OCI-LY1 (cell line): ENCODE measurements around the gene EDC3.

Experiments
- H2AFZ ChIP-seq: fragments of 200-600 bp; sonication (generic), shearing (Covaris generic); 2 replicates; pipeline ENCODE4 v1.6.0; 2014; ENCODE audit warnings: antibody characterized with exemption, mild to moderate bottlenecking, low read length
- H3F3A ChIP-seq: fragments of 200-600 bp; sonication (generic), shearing (Covaris generic); 2 replicates; pipeline ENCODE4 v1.6.0; 2014; ENCODE audit warnings: mild to moderate bottlenecking, antibody characterized with exemption, low read length, moderate library complexity; ENCODE audit not compliant: insufficient read depth
- H3K27ac ChIP-seq: fragments of 200-600 bp; sonication (generic); 2 replicates; pipeline ENCODE4 v1.5.1; 2014; ENCODE audit warnings: low read length, mixed run types, mild to moderate bottlenecking, low read depth; ENCODE audit not compliant: poor library complexity, severe bottlenecking
- H3K27me3 ChIP-seq: fragments of 200-600 bp; sonication (generic); 2 replicates; pipeline ENCODE4 v1.6.0; 2014; ENCODE audit warnings: antibody characterized with exemption, mild to moderate bottlenecking, low read length, moderate library complexity; ENCODE audit not compliant: insufficient read depth
- H3K36me3 ChIP-seq: fragments of 200-600 bp; sonication (generic); 2 replicates; pipeline ENCODE4 v1.6.1; 2014; ENCODE audit warnings: mild to moderate bottlenecking, antibody characterized with exemption, low read length, moderate library complexity, mixed read lengths; ENCODE audit not compliant: insufficient read depth
- H3K4me1 ChIP-seq: fragments of 200-600 bp; sonication (generic); 2 replicates; pipeline ENCODE4 v1.5.1; 2014; ENCODE audit warnings: mild to moderate bottlenecking, low read length, moderate library complexity; ENCODE audit not compliant: insufficient read depth, severe bottlenecking
- H3K4me2 ChIP-seq: fragments of 200-600 bp; sonication (generic), shearing (Covaris generic); 2 replicates; pipeline ENCODE4 v1.6.1; 2014; ENCODE audit warnings: low read length
- H3K4me3 ChIP-seq: fragments of 200-600 bp; sonication (generic); 2 replicates; pipeline ENCODE4 v1.5.1; 2014; ENCODE audit warnings: low read length, low read depth, mild to moderate bottlenecking, mixed read lengths; ENCODE audit not compliant: poor library complexity, severe bottlenecking
- H3K79me2 ChIP-seq: fragments of 200-600 bp; shearing (Covaris generic); 2 replicates; pipeline ENCODE4 v1.6.1; 2016; ENCODE audit warnings: mixed run types, low read length, mixed read lengths; ENCODE audit not compliant: insufficient read depth
- H3K9ac ChIP-seq: fragments of 200-600 bp; sonication (generic), shearing (Covaris generic); 2 replicates; pipeline ENCODE4 v1.6.1; 2014; ENCODE audit warnings: mild to moderate bottlenecking, low read length, mixed read lengths
- H3K9me2 ChIP-seq: fragments of 200-600 bp; sonication (generic), shearing (Covaris generic); 2 replicates; pipeline ENCODE4 v1.6.1; 2014; ENCODE audit warnings: low read depth, mild to moderate bottlenecking, low read length, mixed read lengths
- H3K9me3 ChIP-seq: fragments of 200-600 bp; shearing (Covaris generic); 2 replicates; pipeline ENCODE4 v1.6.1; 2014; ENCODE audit warnings: low read length, mixed read lengths
- H4K20me1 ChIP-seq: fragments of 200-600 bp; sonication (generic), shearing (Covaris generic); 2 replicates; pipeline ENCODE4 v1.6.0; 2016; ENCODE audit warnings: mild to moderate bottlenecking, low read length; ENCODE audit not compliant: insufficient read depth
- EZH2 ChIP-seq: fragments of 200-600 bp; sonication (generic), shearing (Covaris generic); IDR thresholded peaks from 2 replicates; pipeline ENCODE4 v1.8.0; 2017; ENCODE audit warnings: borderline replicate concordance, mixed run types, mild to moderate bottlenecking, antibody characterized with exemption, low read length, moderate library complexity, mixed read lengths
- TF ChIP-seq, protein P1 (sequence below): fragments of 200-600 bp; sonication (generic), shearing (Covaris generic); IDR thresholded peaks from 2 replicates; pipeline ENCODE4 v1.5.1; 2017; ENCODE audit warnings: mild to moderate bottlenecking, antibody characterized with exemption, low read length, moderate library complexity, mixed read lengths

The EDC3 gene

DNA sequence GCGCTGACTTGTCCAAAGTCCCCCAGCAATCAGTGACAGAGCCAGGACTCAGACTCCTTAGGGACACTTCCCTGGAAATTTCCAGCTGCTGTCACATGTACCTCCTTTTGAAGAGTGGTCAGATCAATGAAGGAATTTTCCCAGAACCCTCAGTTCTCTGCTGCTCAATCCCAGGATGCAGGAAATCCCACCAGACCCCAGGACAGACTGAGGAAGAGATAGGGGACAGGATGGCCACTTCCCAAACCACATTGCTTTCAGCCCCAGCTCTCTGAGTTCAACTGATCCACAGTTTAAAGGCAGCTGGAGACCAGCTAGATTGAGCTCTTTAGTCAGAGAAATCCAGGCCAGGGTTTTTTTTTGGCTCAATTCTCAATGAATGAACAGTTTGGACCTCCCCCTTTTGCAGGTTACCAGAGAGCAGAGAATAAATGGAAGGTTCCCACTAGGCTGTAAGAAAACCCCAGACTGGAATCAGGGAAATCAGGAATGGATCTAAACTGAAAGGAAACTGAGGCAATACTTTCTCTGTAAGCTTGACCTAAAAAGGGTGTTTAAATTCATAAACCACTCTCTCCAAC, 28.0 kb upstream of the EDC3 start:
- TF ChIP-seq, protein P1, sequence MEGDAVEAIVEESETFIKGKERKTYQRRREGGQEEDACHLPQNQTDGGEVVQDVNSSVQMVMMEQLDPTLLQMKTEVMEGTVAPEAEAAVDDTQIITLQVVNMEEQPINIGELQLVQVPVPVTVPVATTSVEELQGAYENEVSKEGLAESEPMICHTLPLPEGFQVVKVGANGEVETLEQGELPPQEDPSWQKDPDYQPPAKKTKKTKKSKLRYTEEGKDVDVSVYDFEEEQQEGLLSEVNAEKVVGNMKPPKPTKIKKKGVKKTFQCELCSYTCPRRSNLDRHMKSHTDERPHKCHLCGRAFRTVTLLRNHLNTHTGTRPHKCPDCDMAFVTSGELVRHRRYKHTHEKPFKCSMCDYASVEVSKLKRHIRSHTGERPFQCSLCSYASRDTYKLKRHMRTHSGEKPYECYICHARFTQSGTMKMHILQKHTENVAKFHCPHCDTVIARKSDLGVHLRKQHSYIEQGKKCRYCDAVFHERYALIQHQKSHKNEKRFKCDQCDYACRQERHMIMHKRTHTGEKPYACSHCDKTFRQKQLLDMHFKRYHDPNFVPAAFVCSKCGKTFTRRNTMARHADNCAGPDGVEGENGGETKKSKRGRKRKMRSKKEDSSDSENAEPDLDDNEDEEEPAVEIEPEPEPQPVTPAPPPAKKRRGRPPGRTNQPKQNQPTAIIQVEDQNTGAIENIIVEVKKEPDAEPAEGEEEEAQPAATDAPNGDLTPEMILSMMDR: no peak
- TF ChIP-seq EZH2: no peak
- H3K27me3 ChIP-seq: no peaks in the 10 kb centered on the region; the same call in 1 of the 2 replicates
- no peak overlapping the region for H2AFZ ChIP-seq
- no peak overlapping the region for H3K4me3 ChIP-seq
- peaks cover 13% of the 10 kb centered on the region for H3K4me1 ChIP-seq
- H3K36me3 ChIP-seq: no peaks in the 10 kb centered on the region
- no peaks in the 10 kb centered on the region for H3K9me2 ChIP-seq
- no peak overlapping the region for H3K9ac ChIP-seq
- H3K27ac ChIP-seq: no peak overlapping the region
- H4K20me1 ChIP-seq: no peaks in the 10 kb centered on the region
- H3K4me2 ChIP-seq: no peak overlapping the region
- no peaks in the 10 kb centered on the region for H3F3A ChIP-seq
- no peaks in the 10 kb centered on the region for H3K79me2 ChIP-seq
- no peaks in the 10 kb centered on the region for H3K9me3 ChIP-seq

DNA sequence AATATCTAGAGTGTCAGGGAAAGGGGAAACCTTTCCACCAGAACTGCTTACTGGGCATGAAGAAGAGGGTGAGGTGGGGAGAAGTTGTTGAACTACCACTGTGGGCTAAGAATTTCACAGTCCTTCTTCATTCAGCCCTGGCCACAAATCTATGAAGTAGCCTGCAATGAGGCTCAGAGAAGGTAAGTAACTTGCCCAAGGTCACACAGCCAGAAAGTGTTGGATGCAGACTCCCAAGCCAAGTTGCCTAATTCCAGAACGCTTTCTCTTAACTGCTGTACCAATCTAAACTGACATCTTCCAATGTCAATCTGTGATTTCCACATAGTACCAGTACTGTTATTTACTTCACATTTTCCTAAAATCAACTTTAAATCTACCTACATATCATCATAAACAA, 27.4 kb upstream of the EDC3 start:
- Histone ChIP-seq H3K27ac (no peak overlapping the region), H3K9ac (no peak overlapping the region), H3K4me2 (no peak overlapping the region), H3K9me2 (no peaks in the 10 kb centered on the region), H3F3A (no peaks in the 10 kb centered on the region), H4K20me1 (no peaks in the 10 kb centered on the region), H3K27me3 (no peaks in the 10 kb centered on the region; the same call in 1 of the 2 replicates), H3K4me3 (no peak overlapping the region), H3K9me3 (no peaks in the 10 kb centered on the region), H2AFZ (no peak overlapping the region), H3K4me1 (peaks cover 13% of the 10 kb centered on the region), H3K36me3 (no peaks in the 10 kb centered on the region), H3K79me2 (no peaks in the 10 kb centered on the region)
- no peak for TF ChIP-seq EZH2
- TF ChIP-seq, protein P1: no peak

DNA sequence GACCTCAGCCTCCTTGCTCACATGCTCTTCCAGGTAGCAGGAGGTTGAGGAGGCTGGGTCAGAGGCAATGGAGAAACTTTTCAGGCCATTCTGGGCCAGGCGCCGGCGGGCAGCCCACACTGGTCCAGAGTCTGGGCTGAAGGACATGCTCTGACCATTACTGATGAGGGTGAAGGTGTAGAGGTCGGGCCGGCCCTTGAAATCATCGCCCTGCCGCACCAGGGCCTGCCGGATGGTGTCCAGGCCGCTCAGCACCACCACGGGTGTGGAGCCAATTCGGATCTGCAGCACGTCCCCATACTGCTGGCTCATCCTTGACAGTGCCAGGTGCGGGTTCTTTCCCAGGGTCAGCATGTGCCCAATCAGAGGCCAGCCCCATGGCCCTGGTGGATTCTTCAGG, 26.8 kb upstream of the EDC3 start:
- TF ChIP-seq, protein P1: no peak
- TF ChIP-seq EZH2: no peak

More for the DNA sequence above, 26.8 kb upstream of the EDC3 start:
- Histone ChIP-seq H3K36me3 (no peaks in the 10 kb centered on the region), H3K4me2 (no peak overlapping the region), H3K9ac (no peak overlapping the region), H3K27me3 (no peaks in the 10 kb centered on the region; the same call in 1 of the 2 replicates), H3K79me2 (no peaks in the 10 kb centered on the region), H2AFZ (no peak overlapping the region), H3K4me3 (no peak overlapping the region), H3K9me2 (no peaks in the 10 kb centered on the region), H3F3A (no peaks in the 10 kb centered on the region), H3K4me1 (peaks cover 13% of the 10 kb centered on the region), H4K20me1 (no peaks in the 10 kb centered on the region), H3K27ac (no peak overlapping the region), H3K9me3 (no peaks in the 10 kb centered on the region)
